Stimulated activated memory B cell treated with anti-CD40 and anti-IgM and Interleukin-4, amounts not matched to agents 10 μg/mL and 1 μg/mL and 100 μg/mL, for 72 hours (primary cell): Measurements from ENCODE around the gene IFNG.
A peak's percentile ranks its signal among the peaks of the same experiment; 100 is the strongest.

ENCODE experiments used
- ATAC-seq: fragments of 150-1000 bp; cut with Tn5 transposase; 2 replicates; pipeline ENCODE4 v1.10.0; 2021
- H3K27ac Mint-ChIP-seq: one replicate; pipeline ENCODE4 v1.8.0; 2022; ENCODE audit warnings: mild to moderate bottlenecking, mixed read lengths
- H3K27me3 Mint-ChIP-seq: one replicate; pipeline ENCODE4 v1.8.0; 2022; ENCODE audit warnings: mixed read lengths
- H3K36me3 Mint-ChIP-seq: one replicate; pipeline ENCODE4 v1.8.0; 2022; ENCODE audit warnings: mixed read lengths
- H3K4me1 Mint-ChIP-seq: one replicate; pipeline ENCODE4 v1.8.0; 2022; ENCODE audit warnings: mixed read lengths
- H3K4me3 Mint-ChIP-seq: one replicate; pipeline ENCODE4 v1.8.0; 2022; ENCODE audit warnings: mild to moderate bottlenecking, moderate library complexity, mixed read lengths
- H3K9me3 Mint-ChIP-seq: one replicate; pipeline ENCODE4 v1.8.0; 2022; ENCODE audit warnings: mixed read lengths

Gene IFNG

DNA sequence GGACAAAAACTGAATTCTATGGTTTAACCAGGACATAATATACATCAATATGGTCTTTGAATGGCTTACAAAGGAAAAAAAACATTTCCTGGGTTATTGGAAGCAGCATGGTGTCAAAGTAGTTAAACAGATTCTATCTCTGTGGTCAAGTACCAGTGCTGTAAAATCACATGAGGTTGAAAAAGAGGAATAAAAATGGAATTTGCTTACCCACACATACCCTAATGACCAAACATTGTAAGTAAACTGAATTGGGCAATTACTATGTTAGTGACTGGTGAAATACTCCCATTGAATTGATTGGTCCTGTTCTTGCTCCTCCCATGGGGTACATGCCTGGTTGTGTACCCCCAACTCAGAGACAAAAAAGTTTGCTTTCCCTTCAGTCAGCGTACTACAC lies 19.6 kb downstream of the IFNG start:
- no peak for ATAC-seq
- H3K27ac Mint-ChIP-seq: no peak overlapping the region
- H3K36me3 Mint-ChIP-seq: peaks cover 10% of the 10 kb centered on the region
- H3K4me3 Mint-ChIP-seq: no peak overlapping the region
- H3K4me1 Mint-ChIP-seq: peaks cover 20% of the 10 kb centered on the region
- H3K27me3 Mint-ChIP-seq: no peaks in the 10 kb centered on the region
- H3K9me3 Mint-ChIP-seq: no peaks in the 10 kb centered on the region

DNA sequence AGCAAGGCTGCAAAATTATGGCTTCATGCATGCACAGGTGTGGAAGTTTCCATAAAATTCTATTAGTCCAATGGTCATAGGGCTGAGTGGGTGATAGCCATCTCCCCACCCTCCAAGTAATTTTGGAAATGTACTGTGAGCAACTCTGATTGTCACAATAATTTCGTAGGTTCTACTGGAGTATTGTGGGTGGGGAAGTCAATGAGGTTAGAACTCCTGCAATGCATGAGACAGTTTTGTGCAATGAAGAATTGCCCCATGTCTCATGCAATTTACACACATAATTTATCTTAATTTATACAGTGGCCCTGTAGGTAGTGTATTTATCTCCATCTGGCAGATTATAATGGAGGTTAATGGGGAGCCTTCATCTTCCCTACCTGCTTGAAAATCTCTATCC lies 20.5 kb downstream of the IFNG start:
- H3K4me1 Mint-ChIP-seq: peaks cover 20% of the 10 kb centered on the region
- no peaks in the 10 kb centered on the region for H3K9me3 Mint-ChIP-seq
- no peak for ATAC-seq
- H3K36me3 Mint-ChIP-seq: peaks cover 13% of the 10 kb centered on the region
- H3K4me3 Mint-ChIP-seq: no peak overlapping the region
- H3K27me3 Mint-ChIP-seq: no peaks in the 10 kb centered on the region
- no peak overlapping the region for H3K27ac Mint-ChIP-seq

DNA sequence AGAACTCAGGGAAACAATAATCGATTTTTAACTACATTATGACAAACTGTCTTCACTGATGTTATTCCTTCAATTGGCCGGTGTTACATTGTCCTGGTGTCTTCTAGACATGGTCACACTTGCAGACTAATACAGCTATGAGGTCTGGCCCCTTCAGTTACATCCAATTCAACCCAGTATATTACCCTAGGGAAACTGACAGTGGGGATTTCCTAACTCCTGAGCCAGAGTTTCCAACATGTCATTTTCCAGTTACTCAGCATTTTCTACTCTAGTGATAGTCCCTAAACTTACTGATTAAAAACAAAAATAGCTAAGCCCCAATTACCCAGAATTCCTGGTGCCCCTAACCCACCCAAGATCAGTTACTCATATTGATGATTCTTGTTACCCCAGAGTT lies 21.1 kb downstream of the IFNG start:
- no peak for ATAC-seq
- H3K36me3 Mint-ChIP-seq: peaks cover 19% of the 10 kb centered on the region
- H3K4me3 Mint-ChIP-seq: no peak overlapping the region
- H3K27me3 Mint-ChIP-seq: no peaks in the 10 kb centered on the region
- H3K4me1 Mint-ChIP-seq: peaks cover 25% of the 10 kb centered on the region
- H3K9me3 Mint-ChIP-seq: no peaks in the 10 kb centered on the region
- peak overlapping the region; percentile 72 for H3K27ac Mint-ChIP-seq

DNA sequence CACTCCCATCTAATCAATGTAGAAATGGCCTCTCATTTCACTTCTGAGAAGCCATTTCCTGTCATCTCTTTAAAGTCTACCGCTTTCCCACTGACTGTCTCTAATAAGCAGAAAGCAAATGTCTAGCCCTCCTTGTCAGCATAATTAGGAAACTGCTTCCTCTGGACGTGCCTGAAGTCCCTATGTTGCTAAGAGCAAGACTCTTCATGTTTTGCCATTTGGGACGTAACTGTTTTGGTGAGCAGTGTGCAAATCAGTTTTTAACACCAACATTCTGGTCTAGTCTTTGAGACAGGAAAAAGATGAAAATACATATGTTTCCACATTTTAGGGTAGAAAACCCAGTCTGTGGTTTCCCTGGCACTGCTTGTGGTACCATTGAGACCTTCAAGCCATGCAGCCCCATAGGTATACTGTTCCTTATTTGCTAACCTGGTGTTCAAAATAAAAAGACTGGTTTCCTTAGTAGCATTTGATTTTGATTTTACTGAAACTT lies 22.2 kb downstream of the IFNG start:
- no peak overlapping the region for H3K4me3 Mint-ChIP-seq
- H3K27ac Mint-ChIP-seq: peak overlapping the region; percentile 72
- no peaks in the 10 kb centered on the region for H3K9me3 Mint-ChIP-seq
- peak; percentile 88 for ATAC-seq
- H3K4me1 Mint-ChIP-seq: peaks cover 27% of the 10 kb centered on the region
- H3K27me3 Mint-ChIP-seq: no peaks in the 10 kb centered on the region
- peaks cover 22% of the 10 kb centered on the region for H3K36me3 Mint-ChIP-seq

DNA sequence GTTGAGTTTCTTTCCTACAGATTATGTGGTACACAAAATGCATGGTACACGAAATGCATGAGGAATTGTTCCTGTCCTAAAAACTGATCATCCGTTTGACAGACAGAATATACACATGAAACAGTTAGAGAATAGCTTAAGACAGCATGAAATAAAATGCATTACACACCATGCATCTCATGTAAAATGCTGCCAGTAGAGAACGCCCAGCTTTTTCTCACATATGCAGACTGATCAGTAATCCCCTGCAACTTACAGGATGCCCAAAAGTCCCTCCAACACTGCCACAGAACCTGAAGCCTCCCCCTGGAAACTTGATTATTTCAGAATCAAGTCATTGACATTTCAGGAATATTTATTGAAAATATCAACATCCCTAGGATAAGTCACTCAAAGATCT lies 24.0 kb downstream of the IFNG start:
- H3K4me1 Mint-ChIP-seq: peaks cover 37% of the 10 kb centered on the region
- H3K9me3 Mint-ChIP-seq: peaks cover 12% of the 10 kb centered on the region
- H3K4me3 Mint-ChIP-seq: no peak overlapping the region
- peaks cover 41% of the 10 kb centered on the region for H3K36me3 Mint-ChIP-seq
- no peak overlapping the region for H3K27ac Mint-ChIP-seq
- ATAC-seq: no peak
- H3K27me3 Mint-ChIP-seq: no peaks in the 10 kb centered on the region

DNA sequence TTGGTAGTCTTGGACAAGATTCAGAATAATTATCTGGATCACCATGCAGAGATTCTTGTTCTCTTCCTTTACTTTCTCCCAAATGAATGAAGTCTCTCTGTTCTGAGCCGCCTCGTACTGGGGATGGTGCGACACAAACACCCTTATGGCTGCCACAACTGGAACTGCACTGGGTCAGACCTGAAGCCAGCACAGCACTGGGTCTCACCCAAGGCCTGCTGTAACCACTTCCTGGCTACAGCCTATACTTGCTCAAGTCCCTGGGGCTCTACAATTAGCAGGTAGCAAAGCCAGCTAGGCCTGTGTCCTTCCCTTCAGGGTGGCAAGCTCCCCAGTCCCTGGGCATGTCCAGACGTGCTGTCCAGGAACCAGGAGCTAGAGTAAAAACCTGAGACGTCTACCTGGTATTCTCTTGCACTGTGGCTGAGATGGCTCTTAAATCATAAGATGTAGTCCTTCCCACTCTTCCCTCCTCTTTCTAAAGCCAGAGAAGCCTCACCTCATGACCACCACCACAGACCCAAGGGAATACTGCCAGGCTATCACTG lies 27.6 kb downstream of the IFNG start:
- no peak for ATAC-seq
- Mint-ChIP-seq H3K27ac (no peak overlapping the region), H3K4me3 (no peak overlapping the region), H3K9me3 (peaks cover 30% of the 10 kb centered on the region), H3K4me1 (peaks cover 30% of the 10 kb centered on the region), H3K36me3 (peaks cover 75% of the 10 kb centered on the region), H3K27me3 (no peaks in the 10 kb centered on the region)

DNA sequence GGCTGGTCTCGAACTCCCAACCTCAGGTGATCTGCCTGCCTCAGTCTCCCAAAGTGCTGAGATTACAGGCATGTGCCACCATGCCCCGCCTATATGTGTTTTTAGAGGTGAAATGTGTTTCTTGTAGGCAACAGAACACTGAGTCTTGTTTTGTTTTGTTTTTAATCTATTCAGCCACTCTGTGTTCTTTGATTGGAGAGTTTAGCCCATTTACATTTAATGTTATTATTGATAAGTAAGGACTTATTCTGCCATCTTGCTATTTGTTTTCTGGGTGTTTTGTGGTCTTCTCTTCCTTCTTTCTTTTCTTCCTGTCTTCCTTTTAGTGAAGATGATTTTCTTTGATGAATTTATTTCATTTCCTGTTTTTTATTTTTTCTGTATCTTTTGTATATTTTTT lies 29.6 kb downstream of the IFNG start:
- Mint-ChIP-seq H3K4me3 (no peak overlapping the region), H3K27me3 (no peaks in the 10 kb centered on the region), H3K36me3 (peaks cover 84% of the 10 kb centered on the region), H3K4me1 (peaks cover 24% of the 10 kb centered on the region), H3K9me3 (peaks cover 36% of the 10 kb centered on the region), H3K27ac (no peak overlapping the region)
- no peak for ATAC-seq

DNA sequence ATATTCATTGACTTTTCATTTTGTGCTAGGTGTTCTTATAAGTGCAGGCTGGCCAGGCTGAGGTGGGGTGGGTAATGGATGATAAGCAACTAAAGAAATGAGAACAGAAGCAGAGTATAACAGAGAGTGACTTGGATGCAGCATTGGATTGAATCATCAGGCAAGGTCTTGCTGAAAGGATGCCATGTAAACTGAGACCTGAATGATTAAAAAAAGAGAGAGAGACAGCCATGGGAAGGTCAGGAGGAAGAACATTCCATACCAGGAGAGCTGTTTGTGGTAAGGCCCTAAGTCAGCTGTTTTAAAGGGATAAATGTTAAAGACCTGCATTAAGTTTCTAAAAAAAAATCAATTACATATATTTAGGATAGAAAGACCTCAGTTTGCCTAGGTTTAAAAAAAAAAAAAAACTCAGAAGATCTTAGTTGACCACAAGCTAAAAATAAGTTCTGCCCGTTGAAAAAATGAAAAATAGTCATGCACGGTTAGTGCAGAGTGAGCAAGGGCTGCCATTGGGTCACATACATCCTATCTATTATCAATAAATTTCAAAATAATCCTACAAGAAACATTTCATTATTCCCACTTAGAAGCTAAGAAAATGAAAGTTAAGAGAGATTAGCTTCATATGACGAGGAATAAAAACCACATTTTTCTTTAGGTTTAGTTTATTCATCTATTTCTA lies 37.2 kb downstream of the IFNG start:
- Mint-ChIP-seq H3K27ac (no peak overlapping the region), H3K27me3 (no peaks in the 10 kb centered on the region), H3K4me1 (peaks cover 22% of the 10 kb centered on the region), H3K9me3 (peaks cover 9% of the 10 kb centered on the region), H3K4me3 (no peak overlapping the region), H3K36me3 (peaks cover 37% of the 10 kb centered on the region)
- no peak for ATAC-seq

DNA sequence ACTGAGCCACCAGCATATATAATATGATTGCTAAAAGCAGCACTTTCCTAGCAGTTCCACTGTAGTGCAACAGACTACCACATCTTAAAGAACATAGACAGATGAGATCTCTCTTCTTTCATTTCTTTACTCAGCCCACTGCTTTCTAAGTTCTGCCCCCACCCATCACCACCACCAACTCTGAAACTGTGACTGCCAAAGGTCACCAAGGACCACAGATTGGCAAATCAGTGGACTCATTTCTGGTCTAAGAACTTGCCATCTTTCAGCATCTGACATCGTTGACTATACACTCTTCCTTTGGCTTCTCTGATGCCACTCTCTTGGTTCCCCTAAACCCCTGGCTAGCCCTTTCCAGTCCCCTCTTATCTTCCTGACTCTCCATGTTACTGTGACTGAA lies 38.4 kb downstream of the IFNG start:
- Mint-ChIP-seq H3K9me3 (peaks cover 9% of the 10 kb centered on the region), H3K36me3 (peaks cover 27% of the 10 kb centered on the region), H3K27me3 (no peaks in the 10 kb centered on the region), H3K4me3 (no peak overlapping the region), H3K4me1 (peaks cover 26% of the 10 kb centered on the region), H3K27ac (no peak overlapping the region)
- peak; percentile 68 for ATAC-seq

DNA sequence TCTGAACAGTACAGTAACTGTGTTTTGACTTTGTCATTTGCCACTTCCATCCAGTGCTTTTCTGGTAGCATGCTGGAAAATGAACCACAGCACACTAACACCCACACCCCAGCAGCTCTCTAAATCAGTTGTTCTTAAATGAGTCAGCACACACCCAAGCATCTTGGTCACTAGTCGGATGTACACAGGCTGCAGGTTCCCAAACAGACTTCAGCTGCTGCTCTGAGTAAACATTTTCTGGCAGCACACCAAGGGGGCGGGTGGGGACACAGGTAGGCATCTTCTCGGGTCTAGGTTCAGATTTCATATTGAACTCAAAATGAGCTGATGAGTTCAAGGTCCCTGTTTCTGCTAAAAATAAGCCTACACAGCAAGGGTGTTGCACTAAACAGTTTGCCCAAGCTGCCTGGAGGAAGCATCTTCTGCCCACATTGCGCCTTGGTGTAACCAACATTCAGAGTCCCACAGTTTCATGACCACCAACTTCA lies 39.8 kb downstream of the IFNG start:
- Mint-ChIP-seq H3K27ac (no peak overlapping the region), H3K27me3 (no peaks in the 10 kb centered on the region), H3K4me3 (no peak overlapping the region), H3K4me1 (peaks cover 26% of the 10 kb centered on the region), H3K36me3 (peaks cover 13% of the 10 kb centered on the region), H3K9me3 (peaks cover 3% of the 10 kb centered on the region)
- ATAC-seq: peak; percentile 89

DNA sequence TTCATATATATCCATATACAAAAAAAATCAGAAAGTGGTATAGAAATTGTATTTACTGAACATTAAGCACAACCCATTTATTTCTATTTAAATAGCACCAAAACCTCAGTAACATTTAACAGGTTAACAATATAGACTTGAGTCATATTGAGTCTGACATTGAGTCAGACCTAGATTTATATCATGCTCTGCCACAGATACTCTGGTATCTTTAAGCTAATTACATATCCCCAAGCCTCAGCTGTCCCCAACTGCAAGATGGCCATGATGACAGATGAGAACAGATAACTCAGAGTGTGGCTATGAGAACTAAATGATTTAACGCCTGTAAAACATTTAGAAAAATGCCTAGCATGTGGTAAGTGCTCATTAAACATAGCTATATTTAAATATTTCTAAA lies 40.3 kb downstream of the IFNG start:
- Mint-ChIP-seq H3K4me3 (no peak overlapping the region), H3K27me3 (no peaks in the 10 kb centered on the region), H3K36me3 (peaks cover 8% of the 10 kb centered on the region), H3K27ac (no peak overlapping the region), H3K4me1 (peaks cover 26% of the 10 kb centered on the region), H3K9me3 (no peaks in the 10 kb centered on the region)
- peak; percentile 73 for ATAC-seq

DNA sequence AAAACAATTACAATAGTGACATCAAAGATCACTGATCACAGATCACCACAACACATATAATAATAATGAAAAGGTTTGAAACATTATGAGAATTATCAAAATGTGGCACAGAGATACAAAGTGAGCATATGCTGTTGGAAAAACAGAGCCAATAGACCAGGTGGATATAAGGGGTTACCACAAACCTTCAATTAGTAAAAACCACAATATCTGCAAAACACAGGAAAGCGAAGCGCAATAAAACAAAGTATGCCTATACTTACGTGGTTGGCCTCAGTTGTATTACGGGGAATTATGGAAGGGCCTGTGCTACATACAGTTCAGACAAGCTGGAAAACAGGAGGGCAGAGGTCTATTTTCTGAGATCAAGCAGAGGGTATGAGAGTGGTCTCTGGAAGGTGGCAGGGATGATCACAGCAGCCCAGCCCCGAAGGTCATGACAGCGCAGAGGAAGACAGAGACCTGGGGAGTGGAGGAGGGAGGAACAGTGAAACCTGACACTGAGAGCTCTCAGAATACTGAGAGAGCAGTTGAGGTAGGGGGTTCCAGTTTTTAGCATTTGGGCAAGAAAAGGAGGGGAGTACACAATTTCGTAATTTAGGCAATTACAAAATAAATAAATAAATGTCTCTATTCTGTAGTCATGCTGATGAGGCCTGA lies 41.3 kb downstream of the IFNG start:
- no peaks in the 10 kb centered on the region for H3K27me3 Mint-ChIP-seq
- no peak overlapping the region for H3K4me3 Mint-ChIP-seq
- ATAC-seq: no peak

DNA sequence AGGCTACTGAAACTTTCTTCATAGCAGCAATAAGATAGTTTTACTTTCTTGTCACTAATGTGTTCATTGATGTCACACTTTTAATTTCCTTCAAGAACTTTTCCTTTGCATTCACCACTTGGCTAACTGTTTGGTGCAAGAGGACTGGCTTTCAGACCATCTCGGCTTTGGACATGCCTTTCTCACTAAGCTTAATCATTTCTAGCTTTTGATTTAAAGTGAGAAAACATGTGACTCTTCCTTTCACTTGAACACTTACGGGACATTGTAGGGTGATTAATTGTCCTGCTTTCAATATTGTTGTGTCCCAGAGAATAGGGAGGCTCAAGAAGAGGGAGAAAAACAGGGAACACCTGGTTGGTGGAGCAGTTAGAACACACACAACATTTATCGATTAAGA lies 41.9 kb downstream of the IFNG start:
- Mint-ChIP-seq H3K36me3 (peaks cover 7% of the 10 kb centered on the region), H3K27me3 (no peaks in the 10 kb centered on the region), H3K4me3 (no peak overlapping the region), H3K27ac (peak overlapping the region; percentile 42), H3K9me3 (no peaks in the 10 kb centered on the region), H3K4me1 (peaks cover 26% of the 10 kb centered on the region)
- ATAC-seq: no peak

More for the DNA sequence above, 41.3 kb downstream of the IFNG start:
- Mint-ChIP-seq H3K9me3 (no peaks in the 10 kb centered on the region), H3K36me3 (peaks cover 7% of the 10 kb centered on the region), H3K4me1 (peaks cover 26% of the 10 kb centered on the region), H3K27ac (peak overlapping the region; percentile 42)

DNA sequence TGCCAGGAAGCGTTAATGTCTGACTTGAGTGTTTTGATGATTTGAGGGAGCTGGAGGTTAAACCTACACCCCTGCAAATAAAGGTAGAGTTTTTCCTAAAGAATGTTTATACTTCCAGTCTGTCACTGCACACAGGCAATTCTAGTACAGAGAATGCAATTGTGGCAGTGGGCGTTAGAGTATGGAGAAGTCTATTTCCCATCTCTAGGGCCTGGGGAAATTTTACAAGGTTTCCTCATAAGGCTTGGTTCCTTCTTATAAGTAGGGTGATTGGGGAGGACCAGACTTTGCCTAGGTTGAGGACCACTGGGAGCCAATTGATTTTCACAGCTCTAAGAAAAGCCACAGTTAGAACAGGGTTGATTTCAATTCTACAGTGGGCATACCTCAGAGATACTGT lies 44.3 kb downstream of the IFNG start:
- Mint-ChIP-seq H3K36me3 (peaks cover 7% of the 10 kb centered on the region), H3K27ac (no peak overlapping the region), H3K4me1 (peaks cover 26% of the 10 kb centered on the region), H3K27me3 (no peaks in the 10 kb centered on the region), H3K4me3 (no peak overlapping the region), H3K9me3 (no peaks in the 10 kb centered on the region)
- ATAC-seq: no peak

DNA sequence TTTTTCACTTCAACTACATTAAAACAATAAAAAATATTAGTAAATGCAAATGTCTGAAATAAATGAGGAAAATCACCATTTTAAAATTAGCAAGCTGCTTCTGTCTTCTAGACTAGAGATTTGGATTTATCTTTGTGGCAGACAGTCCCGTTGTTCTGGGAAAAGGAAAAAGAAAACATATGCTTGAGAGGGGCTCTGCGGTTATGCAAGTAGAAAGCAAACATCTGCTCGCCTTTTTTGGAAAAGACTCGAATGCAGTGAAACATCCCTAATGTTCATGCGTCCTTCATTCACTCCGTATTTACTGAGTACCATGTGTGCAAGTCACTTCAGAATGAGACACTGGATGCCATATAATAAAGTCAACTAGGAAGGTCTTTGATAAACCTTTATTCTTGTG lies 44.9 kb downstream of the IFNG start:
- no peak for ATAC-seq
- H3K9me3 Mint-ChIP-seq: no peaks in the 10 kb centered on the region
- H3K27me3 Mint-ChIP-seq: no peaks in the 10 kb centered on the region
- H3K4me1 Mint-ChIP-seq: peaks cover 20% of the 10 kb centered on the region
- no peak overlapping the region for H3K27ac Mint-ChIP-seq
- no peak overlapping the region for H3K4me3 Mint-ChIP-seq
- H3K36me3 Mint-ChIP-seq: peaks cover 7% of the 10 kb centered on the region

DNA sequence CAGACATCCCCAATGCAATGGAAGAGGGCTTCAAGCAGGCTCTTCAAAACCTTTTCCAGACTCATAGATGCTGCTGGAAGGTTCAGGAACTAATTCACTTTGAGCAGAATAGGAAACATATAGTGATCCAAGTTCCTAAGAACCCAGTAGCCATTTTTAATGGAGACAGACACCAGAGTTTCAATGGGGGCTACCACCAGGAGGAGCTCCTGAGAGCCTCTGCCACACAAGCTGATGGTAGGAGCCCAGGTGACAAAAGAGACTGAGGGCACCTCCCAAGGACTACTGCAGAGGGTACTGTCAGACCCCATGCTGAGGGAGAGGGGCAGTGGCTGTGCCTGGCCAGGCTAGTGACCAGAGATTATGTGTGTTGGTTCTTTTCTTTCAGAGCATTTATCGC lies 45.9 kb downstream of the IFNG start:
- H3K36me3 Mint-ChIP-seq: peaks cover 7% of the 10 kb centered on the region
- H3K27me3 Mint-ChIP-seq: no peaks in the 10 kb centered on the region
- no peak overlapping the region for H3K4me3 Mint-ChIP-seq
- no peak for ATAC-seq
- H3K9me3 Mint-ChIP-seq: no peaks in the 10 kb centered on the region
- H3K4me1 Mint-ChIP-seq: peaks cover 16% of the 10 kb centered on the region
- no peak overlapping the region for H3K27ac Mint-ChIP-seq
